Stimulated activated CD4-positive, alpha-beta T cell treated with anti-CD3 and anti-CD28 coated beads, Interleukin-15, amount 100 ng/mL, for 24 hours (primary cell): Measurements from ENCODE around the gene SLC46A3.
"Not testable (repeated sequence)": the region's sequence is repeated elsewhere in the genome, so short reads cannot be mapped to it uniquely, and the experiment has no call there.

ENCODE experiments used
- DNase-seq: peaks from one replicate; pipeline ENCODE4 v3.0.0-alpha.2; 2020

The SLC46A3 gene

GRCh38 chr13:28729541-28729940, 10.8 kb upstream of the SLC46A3 start:
- no peak for DNase-seq

- no peak for DNase-seq
Observed at GRCh38 chr13:28728642-28729041, 9.9 kb upstream of the SLC46A3 start.

- DNase-seq, result no peak
Observed at GRCh38 chr13:28725046-28725610, 6.4 kb upstream of the SLC46A3 start.

GRCh38 chr13:28723806-28724205, 5.0 kb upstream of the SLC46A3 start:
- no peak for DNase-seq

- no peak for DNase-seq
Observed at GRCh38 chr13:28719227-28720055, 671 bp upstream of the SLC46A3 start.

GRCh38 chr13:28718196-28718542, 601 bp downstream of the SLC46A3 start:
- DNase-seq, result no peak

GRCh38 chr13:28717170-28717569, 1.6 kb downstream of the SLC46A3 start:
- DNase-seq, result no peak

- no peak for DNase-seq
Observed at GRCh38 chr13:28716511-28716910, 2.3 kb downstream of the SLC46A3 start.

GRCh38 chr13:28714651-28715050, 4.1 kb downstream of the SLC46A3 start:
- no peak for DNase-seq

GRCh38 chr13:28710161-28710560, 8.6 kb downstream of the SLC46A3 start:
- no peak for DNase-seq

GRCh38 chr13:28707629-28708427, 10.9 kb downstream of the SLC46A3 start:
- no peak for DNase-seq

GRCh38 chr13:28705461-28706083, 13.2 kb downstream of the SLC46A3 start:
- no peak for DNase-seq

GRCh38 chr13:28704919-28705318, 13.9 kb downstream of the SLC46A3 start:
- no peak for DNase-seq

GRCh38 chr13:28704282-28704681, 14.5 kb downstream of the SLC46A3 start:
- no peak for DNase-seq

GRCh38 chr13:28699246-28699645, 19.5 kb downstream of the SLC46A3 start:
- DNase-seq, result no peak

GRCh38 chr13:28697441-28697840, 21.3 kb downstream of the SLC46A3 start:
- DNase-seq, result no peak

GRCh38 chr13:28693605-28694491, 24.9 kb downstream of the SLC46A3 start:
- DNase-seq, result not testable (repeated sequence)

- DNase-seq, result no peak
Observed at GRCh38 chr13:28685892-28686291, 32.9 kb downstream of the SLC46A3 start.

GRCh38 chr13:28685114-28685513, 33.7 kb downstream of the SLC46A3 start:
- no peak for DNase-seq

GRCh38 chr13:28684257-28684656, 34.5 kb downstream of the SLC46A3 start:
- no peak for DNase-seq

GRCh38 chr13:28683169-28683568, 35.6 kb downstream of the SLC46A3 start:
- not testable (repeated sequence) for DNase-seq

GRCh38 chr13:28680541-28680940, 38.2 kb downstream of the SLC46A3 start:
- DNase-seq, result no peak
